SK-N-SH treated with all-trans-retinoic acid at 6 μM for 48 hours (cell line): ENCODE results near the gene CLSTN2.

ENCODE experiments used
- ATAC-seq: fragments of 200-7000 bp; cut with Tn5 transposase; 3 replicates; pipeline ENCODE4 v1.9.1; 2020; ENCODE audit warnings: mild to moderate bottlenecking, moderate library complexity
- ARNTL ChIP-seq: fragments of 450-650 bp; formaldehyde crosslinking; IDR thresholded peaks from 2 replicates; pipeline ENCODE4 v1.5.0; 2020; ENCODE audit warnings: low read depth, mild to moderate bottlenecking, moderate library complexity, borderline replicate concordance
- BACH2 ChIP-seq: fragments of 250-450 bp; sonication (Bioruptor Pico); IDR thresholded peaks from 2 replicates; pipeline ENCODE4 v1.9.0; 2021; ENCODE audit warnings: mild to moderate bottlenecking, borderline replicate concordance
- CSDC2 ChIP-seq: fragments of 250-450 bp; sonication (Bioruptor Pico); IDR thresholded peaks from 2 replicates; pipeline ENCODE4 v1.5.0; 2020; ENCODE audit warnings: mild to moderate bottlenecking, moderate library complexity
- CSRNP3 ChIP-seq: fragments of 250-450 bp; sonication (Bioruptor Pico); IDR thresholded peaks from 2 replicates; pipeline ENCODE4 v1.5.1; 2021; ENCODE audit warnings: mild to moderate bottlenecking, moderate library complexity
- ESRRG ChIP-seq: fragments of 250-450 bp; sonication (Bioruptor Pico); IDR thresholded peaks from 2 replicates; pipeline ENCODE4 v1.6.1; 2021; ENCODE audit warnings: mild to moderate bottlenecking
- GLIS3 ChIP-seq: fragments of 250-450 bp; sonication (Bioruptor Pico); IDR thresholded peaks from 2 replicates; pipeline ENCODE4 v1.5.0; 2020; ENCODE audit warnings: mild to moderate bottlenecking, moderate library complexity
- ISL1 ChIP-seq: fragments of 250-450 bp; sonication (Bioruptor Pico); IDR thresholded peaks from 2 replicates; pipeline ENCODE4 v2.1.2; 2022; ENCODE audit warnings: mild to moderate bottlenecking, moderate library complexity
- OSR1 ChIP-seq: fragments of 250-450 bp; sonication (Bioruptor Pico); IDR thresholded peaks from 2 replicates; pipeline ENCODE4 v1.8.0; 2022; ENCODE audit warnings: moderate library complexity, mild to moderate bottlenecking, inconsistent platforms
- PATZ1 ChIP-seq: fragments of 250-450 bp; sonication (Bioruptor Pico); IDR thresholded peaks from 2 replicates; pipeline ENCODE4 v1.8.0; 2020; ENCODE audit warnings: mild to moderate bottlenecking, moderate library complexity, borderline replicate concordance
- POU6F1 ChIP-seq: fragments of 250-450 bp; sonication (Bioruptor Pico); IDR thresholded peaks from 2 replicates; pipeline ENCODE4 v1.8.0; 2021; ENCODE audit warnings: low read depth, mild to moderate bottlenecking, moderate library complexity, borderline replicate concordance
- PPARA ChIP-seq: fragments of 250-450 bp; sonication (Bioruptor Pico); IDR thresholded peaks from 2 replicates; pipeline ENCODE4 v1.5.0; 2020; ENCODE audit warnings: mild to moderate bottlenecking, borderline replicate concordance
- SNAI2 ChIP-seq: fragments of 250-450 bp; sonication (Bioruptor Pico); IDR thresholded peaks from 2 replicates; pipeline ENCODE4 v1.5.0; 2020; ENCODE audit warnings: mild to moderate bottlenecking, moderate library complexity
- TCF4 ChIP-seq: fragments of 250-450 bp; sonication (Bioruptor Pico); IDR thresholded peaks from 2 replicates; pipeline ENCODE4 v1.8.0; 2021; ENCODE audit warnings: mild to moderate bottlenecking, moderate library complexity, borderline replicate concordance
- TOX ChIP-seq: fragments of 250-450 bp; sonication (Bioruptor Pico); IDR thresholded peaks from 2 replicates; pipeline ENCODE4 v1.8.0; 2021; ENCODE audit warnings: mild to moderate bottlenecking, moderate library complexity, borderline replicate concordance
- TSHZ2 ChIP-seq: fragments of 250-450 bp; sonication (Bioruptor Pico); IDR thresholded peaks from 2 replicates; pipeline ENCODE4 v1.5.0; 2020; ENCODE audit warnings: mild to moderate bottlenecking, moderate library complexity
- ZC3H10 ChIP-seq: fragments of 250-450 bp; sonication (Bioruptor Pico); IDR thresholded peaks from 2 replicates; pipeline ENCODE4 v1.5.1; 2021; ENCODE audit warnings: mild to moderate bottlenecking, moderate library complexity
- ZFP3 ChIP-seq: fragments of 250-450 bp; sonication (Bioruptor Pico); IDR thresholded peaks from 2 replicates; pipeline ENCODE4 v1.5.0; 2020; ENCODE audit warnings: mild to moderate bottlenecking, moderate library complexity
- ZFP30 ChIP-seq: fragments of 450-650 bp; formaldehyde crosslinking; IDR thresholded peaks from 2 replicates; pipeline ENCODE4 v1.5.0; 2022; ENCODE audit warnings: mild to moderate bottlenecking, moderate library complexity
- ZNF565 ChIP-seq: fragments of 450-650 bp; formaldehyde crosslinking; conservative IDR thresholded peaks from 2 replicates; pipeline ENCODE4 v1.5.0; 2020; ENCODE audit warnings: low read depth, mild to moderate bottlenecking, moderate library complexity
- ZNF70 ChIP-seq: fragments of 450-650 bp; formaldehyde crosslinking; IDR thresholded peaks from 2 replicates; pipeline ENCODE4 v1.5.0; 2020; ENCODE audit warnings: mild to moderate bottlenecking, moderate library complexity
- ZNF8 ChIP-seq: fragments of 450-650 bp; formaldehyde crosslinking; IDR thresholded peaks from 2 replicates; pipeline ENCODE4 v1.5.0; 2020; ENCODE audit warnings: mild to moderate bottlenecking, moderate library complexity

CLSTN2 gene

GRCh38 chr3:140164156-140164555 lies 229.2 kb downstream of the CLSTN2 start:
- TF ChIP-seq BACH2 (CRISPR knock-in tag) (no peak), GLIS3 (no peak), OSR1 (CRISPR knock-in tag) (no peak), ZC3H10 (CRISPR knock-in tag) (no peak), TOX (no peak), ZNF565 (CRISPR knock-in tag) (no peak), CSRNP3 (CRISPR knock-in tag) (no peak), ZFP3 (CRISPR knock-in tag) (no peak), ARNTL (no peak), ZNF70 (CRISPR knock-in tag) (no peak), CSDC2 (CRISPR knock-in tag) (no peak), ISL1 (no peak), ZNF8 (CRISPR knock-in tag) (no peak), PATZ1 (CRISPR knock-in tag) (no peak), PPARA (CRISPR knock-in tag) (no peak), ESRRG (no peak), SNAI2 (no peak), TCF4 (CRISPR knock-in tag) (no peak), TSHZ2 (CRISPR knock-in tag) (no peak)

GRCh38 chr3:140164922-140165590 lies 230.1 kb downstream of the CLSTN2 start:
- ATAC-seq: no peak
- TF ChIP-seq ISL1 (peak; percentile 63), CSDC2 (CRISPR knock-in tag) (no peak)

More at GRCh38 chr3:140164156-140164555, 229.2 kb downstream of the CLSTN2 start:
- ATAC-seq: no peak

GRCh38 chr3:140165781-140166180 lies 230.8 kb downstream of the CLSTN2 start:
- TF ChIP-seq ZFP30 (no peak), POU6F1 (no peak), ISL1 (no peak), CSRNP3 (CRISPR knock-in tag) (no peak), ZNF70 (CRISPR knock-in tag) (no peak), ZC3H10 (CRISPR knock-in tag) (no peak), TOX (no peak)
- TF ChIP-seq, all 23 proteins: peak for 0
- ATAC-seq: no peak
